IPS-18c (cell line): ENCODE results near the gene PCAT6.

Experiments
- H3K4me3 ChIP-seq: 2 replicates; pipeline ENCODE4 v1.7.0; 2013; ENCODE audit warnings: low read depth, mild to moderate bottlenecking, low read length, moderate library complexity; ENCODE audit not compliant: insufficient read depth
- H3K9me3 ChIP-seq: one replicate; pipeline ENCODE4 v1.6.1; 2013; ENCODE audit warnings: mild to moderate bottlenecking, low read length, moderate library complexity; ENCODE audit not compliant: control insufficient read depth, insufficient read depth

The PCAT6 gene

DNA sequence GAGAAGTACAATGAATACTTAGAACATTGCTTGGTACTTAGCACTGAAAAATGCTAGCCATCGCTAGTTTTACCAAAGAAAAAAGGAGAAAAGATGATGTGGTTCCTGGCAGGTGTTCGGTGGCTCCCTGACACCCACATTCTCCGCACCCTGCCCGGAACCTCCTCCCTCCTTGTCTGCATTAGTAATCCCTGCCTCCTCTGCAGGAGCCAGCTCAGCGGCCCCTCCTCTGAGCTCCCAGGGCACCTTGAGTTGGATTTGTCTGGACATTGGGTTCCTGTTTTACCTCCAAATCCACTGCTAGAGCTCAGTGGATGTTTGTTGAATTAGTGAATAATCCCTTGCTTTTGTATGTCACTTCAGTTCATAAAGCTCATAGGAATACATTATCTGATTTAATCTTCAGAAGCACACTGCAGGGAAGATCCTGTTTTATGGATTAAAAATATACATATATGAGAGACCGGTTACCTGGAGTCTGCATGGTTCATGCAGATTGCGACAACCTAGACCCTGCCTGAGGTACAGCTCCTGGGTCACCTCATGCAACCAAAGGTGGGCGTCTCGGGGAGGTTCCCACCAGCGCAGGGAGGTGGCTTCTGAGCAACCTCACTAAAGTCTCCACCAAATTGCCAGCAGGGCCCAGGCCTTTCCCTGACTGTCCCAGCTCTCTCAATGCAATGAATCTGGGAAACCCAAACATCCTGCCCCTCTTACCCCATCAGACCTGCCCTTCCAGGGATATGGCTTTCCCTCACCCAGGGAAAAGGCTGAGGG, 24.2 kb downstream of the PCAT6 start:
- Histone ChIP-seq H3K9me3 (no peaks in the 10 kb centered on the region), H3K4me3 (no peak overlapping the region)

DNA sequence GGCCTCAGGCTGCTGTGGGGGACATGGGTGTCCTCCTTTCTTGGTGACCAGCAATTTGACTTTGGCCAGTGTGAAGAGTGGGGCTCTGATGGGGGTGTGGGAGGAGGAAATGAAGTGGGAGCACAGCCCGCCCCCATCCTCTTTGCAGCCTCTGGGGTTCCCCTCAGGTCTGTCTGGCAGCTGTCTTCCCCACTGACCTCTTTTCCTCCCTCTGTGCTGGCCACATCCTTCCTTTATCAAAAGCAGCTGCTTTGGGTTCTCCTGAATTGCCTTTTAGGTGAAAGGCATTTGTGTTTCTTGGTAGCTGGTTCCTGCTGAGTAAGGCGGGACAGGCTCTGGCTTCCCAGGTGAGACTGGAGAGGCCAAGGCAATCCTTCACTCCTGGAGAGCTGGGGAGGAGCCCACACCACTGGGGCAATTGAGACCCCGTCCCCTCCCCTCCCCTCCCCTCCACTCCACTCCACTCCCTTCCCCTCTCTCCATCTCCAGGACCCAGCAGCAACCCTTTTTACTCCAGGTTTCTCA, 24.9 kb downstream of the PCAT6 start:
- Histone ChIP-seq H3K4me3 (no peak overlapping the region), H3K9me3 (no peaks in the 10 kb centered on the region)

DNA sequence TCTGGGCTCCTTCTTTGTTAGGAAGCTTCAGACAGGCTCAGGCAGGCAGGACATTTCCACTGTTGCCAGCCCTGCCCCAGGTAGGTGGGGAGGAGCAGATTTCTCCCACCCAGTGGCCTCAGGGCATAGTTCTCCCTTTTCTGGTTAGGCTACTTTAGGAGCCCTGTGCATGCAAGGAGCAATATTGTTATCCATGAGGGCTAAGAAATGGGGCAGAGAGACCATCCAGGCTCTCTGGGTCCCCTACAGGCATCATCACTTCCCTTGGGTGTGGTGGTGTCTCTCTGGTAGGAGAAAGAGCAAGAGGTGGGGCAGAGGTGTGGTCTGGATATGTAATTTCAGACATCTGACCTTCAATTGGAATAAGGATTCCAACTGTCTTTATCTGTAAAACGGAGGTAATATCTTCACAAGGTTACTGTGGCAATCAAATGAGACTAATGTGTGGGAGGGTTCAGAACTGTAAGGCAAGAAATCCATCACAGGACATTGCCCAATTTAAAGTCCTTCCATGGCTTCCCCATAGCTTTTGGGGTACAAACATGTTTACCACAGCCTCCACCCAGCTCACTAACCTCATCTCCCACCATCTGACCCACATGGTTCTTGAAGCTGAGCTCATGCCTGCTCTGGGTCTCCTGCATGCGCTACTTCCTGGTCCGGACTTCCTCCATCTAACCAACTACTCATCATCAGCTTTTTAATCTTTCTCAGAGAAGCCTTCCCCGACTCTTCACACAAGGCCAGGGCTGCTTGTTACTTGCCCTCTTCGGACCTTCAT, 26.1 kb downstream of the PCAT6 start:
- H3K4me3 ChIP-seq = no peak overlapping the region
- no peaks in the 10 kb centered on the region for H3K9me3 ChIP-seq

DNA sequence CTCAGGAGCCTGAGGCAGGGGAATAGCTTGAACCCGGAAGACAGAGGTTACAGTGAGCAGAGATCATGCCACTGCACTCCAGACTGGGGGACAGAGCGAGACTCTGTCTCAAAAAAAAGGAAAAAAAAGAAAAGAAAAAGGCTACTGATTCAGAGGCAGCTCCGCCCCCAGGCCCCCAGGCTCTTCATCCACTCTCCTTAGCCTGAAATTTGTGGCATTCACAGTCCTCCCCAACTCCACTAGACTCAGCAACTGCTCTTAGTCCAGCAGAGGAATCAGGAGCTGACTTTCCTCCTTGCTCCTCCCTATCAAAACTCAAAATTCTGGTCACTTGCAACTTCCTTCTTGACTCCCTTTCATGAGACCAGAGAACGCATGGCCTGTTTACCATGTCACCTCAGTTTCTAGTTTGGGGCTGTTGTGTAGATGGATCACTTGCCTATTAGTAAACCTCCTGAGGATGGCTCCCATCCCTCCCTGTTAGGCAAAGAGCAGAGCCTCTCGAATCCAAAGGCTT, 27.1 kb downstream of the PCAT6 start:
- H3K9me3 ChIP-seq = no peaks in the 10 kb centered on the region
- H3K4me3 ChIP-seq = no peak overlapping the region

DNA sequence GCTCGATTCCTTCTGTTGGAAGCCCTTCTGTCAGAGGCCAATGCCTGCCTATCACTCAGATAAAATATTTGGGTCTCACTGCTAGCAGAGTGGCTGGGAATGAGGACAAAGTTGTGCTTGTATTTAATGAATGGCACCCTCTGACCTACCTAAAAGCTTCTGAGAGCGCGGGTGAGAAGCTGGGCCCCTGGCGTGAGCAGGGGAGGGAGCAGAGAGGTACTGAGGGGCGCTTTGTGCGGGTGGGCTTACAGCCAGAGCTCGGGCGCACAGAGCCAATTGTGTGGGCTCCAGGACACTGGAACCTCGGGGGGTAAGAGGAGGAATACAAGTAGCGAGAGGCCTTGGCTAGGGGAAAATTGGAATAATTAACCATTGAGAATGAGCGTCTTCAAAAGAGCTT, 32.3 kb downstream of the PCAT6 start:
- Histone ChIP-seq H3K4me3 (no peak overlapping the region), H3K9me3 (no peaks in the 10 kb centered on the region)

DNA sequence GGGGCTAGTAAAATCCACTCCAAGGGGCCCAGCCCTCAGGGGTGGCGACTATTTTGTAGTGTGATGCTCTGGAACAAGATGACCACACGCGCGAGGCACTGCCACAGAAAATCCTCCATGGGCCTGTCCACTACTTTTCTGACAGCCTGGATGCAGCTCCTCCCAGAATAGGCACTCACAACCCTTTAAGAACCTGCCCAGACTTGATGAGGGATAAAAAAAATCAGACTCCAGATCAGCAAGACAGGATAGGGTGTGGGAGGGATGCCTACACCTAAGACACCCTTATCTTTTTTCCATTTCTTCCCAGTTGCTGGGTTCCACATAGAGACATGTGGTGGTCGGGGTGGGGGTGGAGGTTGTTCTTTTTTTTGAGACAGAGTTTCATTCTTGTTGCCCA, 33.5 kb downstream of the PCAT6 start:
- no peaks in the 10 kb centered on the region for H3K9me3 ChIP-seq
- no peak overlapping the region for H3K4me3 ChIP-seq

DNA sequence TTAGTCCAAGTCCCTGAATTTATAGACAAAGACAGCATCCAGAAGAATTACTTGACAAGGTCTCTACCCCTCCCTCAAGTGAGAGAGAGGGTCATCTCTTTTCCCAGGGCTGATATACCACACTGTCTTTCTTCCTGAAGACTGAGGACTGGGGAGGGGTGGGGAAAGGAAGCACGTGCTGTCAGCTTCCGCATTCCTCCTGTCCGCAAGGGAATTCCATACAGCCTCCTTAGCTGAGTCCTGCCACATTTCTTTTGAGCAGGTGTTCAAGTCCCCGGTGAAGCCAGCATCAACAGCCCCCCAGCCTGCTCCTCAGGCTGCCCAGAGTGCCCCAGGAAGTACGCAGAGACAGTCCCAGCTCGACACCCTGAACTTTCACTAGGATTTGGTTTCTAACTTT, 34.2 kb downstream of the PCAT6 start:
- no peak overlapping the region for H3K4me3 ChIP-seq
- H3K9me3 ChIP-seq = no peaks in the 10 kb centered on the region

DNA sequence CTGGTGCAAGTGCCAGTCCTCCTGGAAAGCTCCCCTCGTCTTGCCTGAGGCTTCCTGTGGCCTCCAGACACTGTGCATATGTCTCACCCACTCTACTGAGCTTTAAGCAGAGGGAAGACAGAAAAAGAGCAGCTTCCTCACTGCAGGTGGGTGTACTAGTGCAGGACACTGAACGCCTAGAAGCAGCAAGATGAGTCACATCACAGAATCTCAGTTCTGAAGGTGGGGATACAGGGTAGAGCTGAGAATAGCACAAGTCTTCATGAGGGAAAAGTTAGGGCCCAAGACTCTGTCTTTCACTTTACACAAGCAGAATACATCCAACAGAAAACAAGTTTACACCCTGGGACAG, 37.4 kb downstream of the PCAT6 start:
- H3K9me3 ChIP-seq = no peaks in the 10 kb centered on the region

DNA sequence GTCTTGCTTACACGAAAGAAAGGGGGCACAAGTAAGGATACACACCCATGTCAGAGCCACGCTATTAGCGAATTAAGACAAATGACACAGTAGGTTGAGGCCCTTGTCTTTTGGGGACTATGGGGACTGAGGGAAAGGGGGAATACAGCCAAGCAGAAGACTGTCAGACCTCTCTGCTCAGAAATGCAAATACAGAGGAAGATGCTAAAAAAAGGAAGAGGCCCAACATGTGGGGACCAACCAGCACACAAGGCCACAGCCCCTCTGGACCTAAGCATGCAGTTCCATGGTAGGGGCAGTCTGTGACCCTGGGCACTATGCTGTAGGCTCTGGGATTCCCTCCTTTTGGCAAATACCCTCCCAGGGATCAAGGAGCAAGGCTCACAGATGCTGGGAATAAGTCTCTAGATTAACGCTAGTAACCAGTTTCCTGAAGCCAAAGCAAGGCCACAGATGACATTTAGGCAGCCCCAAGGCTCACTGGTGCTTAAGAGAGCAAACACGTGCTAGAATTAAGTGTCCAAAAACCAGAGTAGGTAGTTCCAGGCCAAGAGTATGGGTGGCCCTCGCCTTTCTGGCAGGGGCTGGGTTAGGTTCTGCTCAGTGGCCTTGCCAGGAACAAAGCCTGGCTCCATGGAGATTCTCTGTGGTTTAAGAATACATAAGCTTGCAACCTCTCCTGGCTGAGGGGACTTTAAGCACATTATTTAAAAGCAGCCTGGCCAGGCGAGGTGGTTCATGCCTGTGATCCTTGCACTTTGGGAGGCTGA, 40.0 kb downstream of the PCAT6 start:
- Histone ChIP-seq H3K4me3 (no peak overlapping the region), H3K9me3 (no peaks in the 10 kb centered on the region)

More for the DNA sequence above, 37.4 kb downstream of the PCAT6 start:
- no peak overlapping the region for H3K4me3 ChIP-seq

DNA sequence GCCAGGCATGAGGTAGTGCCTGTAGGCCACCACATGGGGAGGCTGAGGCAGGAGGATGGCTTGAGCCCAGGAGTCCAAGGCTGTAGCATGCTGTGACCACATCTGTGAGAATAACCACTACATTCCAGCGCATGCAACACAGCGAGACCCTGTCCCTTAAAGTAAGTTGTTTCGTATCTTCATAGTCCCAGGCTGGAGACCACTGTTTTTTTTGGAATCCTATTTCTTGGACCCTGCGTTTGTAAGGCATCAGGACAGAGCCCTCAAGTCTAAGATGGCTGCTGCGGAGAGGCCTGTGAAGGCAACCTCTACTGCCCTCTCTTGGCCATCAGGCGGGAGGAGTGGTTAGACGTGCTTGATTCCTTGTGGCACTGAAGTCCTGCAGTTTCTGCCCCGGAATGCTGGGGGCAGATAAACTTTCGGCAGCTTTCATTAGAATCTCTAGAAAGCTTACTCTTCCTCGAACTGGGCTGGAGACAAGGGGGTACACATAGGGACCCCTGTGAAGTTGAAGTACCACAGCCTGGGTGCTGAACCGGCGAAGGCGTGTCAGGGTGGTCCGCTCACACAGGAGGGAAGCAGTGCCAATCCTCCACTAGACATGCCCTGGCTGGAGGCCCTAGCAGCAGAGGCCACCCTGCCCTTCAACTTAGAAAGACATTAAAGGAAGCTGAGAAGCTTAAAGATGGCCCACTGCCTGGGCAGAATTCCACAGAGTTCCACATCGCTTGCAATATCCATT, 41.6 kb downstream of the PCAT6 start:
- H3K9me3 ChIP-seq = no peaks in the 10 kb centered on the region
- no peak overlapping the region for H3K4me3 ChIP-seq

DNA sequence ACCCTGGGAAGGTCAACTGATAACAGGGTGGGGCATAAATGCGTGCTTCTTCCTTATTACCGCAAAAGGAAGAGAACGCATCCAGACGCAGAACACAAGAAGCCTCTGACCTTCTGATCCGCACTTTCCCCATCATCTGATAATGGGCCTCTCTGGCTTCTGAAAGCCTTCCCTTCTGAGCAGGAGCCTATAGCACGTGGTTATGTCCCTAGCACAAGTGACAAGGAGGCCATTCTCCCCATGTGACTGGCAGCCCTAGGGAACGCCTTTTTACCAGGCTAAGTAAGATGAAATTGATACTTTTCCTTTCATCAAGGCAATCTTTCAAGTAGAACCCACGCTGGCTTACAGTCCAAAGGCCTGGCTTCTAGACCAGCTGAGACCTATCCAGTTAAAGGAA, 44.0 kb downstream of the PCAT6 start:
- H3K9me3 ChIP-seq = no peaks in the 10 kb centered on the region
- H3K4me3 ChIP-seq = no peak overlapping the region

DNA sequence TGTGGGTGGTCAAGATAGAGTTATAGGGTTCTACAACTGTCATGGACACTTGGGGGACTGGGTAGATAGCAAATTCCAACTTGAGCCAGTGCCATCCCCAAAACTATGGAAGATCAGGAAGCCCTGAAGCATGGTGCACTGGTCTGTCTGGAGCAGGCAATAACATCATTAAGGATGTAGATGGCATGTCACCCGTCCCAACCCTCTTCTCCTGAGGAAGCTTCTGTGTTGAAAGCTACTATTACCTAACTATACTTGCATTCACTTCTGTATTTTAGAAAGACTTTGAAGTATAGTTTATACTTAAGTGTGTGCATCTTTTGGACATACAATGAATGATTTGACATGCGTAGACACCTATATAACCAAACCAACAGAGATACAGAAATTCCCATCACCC, 45.3 kb downstream of the PCAT6 start:
- Histone ChIP-seq H3K4me3 (no peak overlapping the region), H3K9me3 (no peaks in the 10 kb centered on the region)

DNA sequence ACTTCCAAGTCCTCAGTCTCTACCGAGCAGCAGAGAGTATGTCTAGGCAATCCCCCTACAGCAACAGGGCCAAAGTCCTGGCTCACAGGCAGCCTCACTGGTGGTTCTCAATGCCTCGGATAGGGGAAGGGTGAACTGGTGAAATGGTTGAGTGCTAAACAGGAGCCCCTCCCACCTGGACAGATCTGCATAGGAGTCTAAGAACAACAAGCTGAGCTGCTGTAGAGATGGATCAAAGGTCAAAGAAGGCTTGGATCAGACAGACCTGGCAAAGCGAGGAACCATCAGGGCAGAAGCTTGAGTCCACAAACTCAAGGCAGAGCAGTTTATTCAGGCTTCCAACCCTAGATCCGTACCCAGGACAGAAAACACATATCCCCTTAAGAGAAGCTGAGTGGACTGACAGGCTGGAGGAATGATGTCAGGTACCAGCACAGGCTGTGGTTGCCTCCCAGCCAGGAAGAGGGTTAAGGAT, 46.4 kb downstream of the PCAT6 start:
- Histone ChIP-seq H3K4me3 (no peak overlapping the region), H3K9me3 (no peaks in the 10 kb centered on the region)

DNA sequence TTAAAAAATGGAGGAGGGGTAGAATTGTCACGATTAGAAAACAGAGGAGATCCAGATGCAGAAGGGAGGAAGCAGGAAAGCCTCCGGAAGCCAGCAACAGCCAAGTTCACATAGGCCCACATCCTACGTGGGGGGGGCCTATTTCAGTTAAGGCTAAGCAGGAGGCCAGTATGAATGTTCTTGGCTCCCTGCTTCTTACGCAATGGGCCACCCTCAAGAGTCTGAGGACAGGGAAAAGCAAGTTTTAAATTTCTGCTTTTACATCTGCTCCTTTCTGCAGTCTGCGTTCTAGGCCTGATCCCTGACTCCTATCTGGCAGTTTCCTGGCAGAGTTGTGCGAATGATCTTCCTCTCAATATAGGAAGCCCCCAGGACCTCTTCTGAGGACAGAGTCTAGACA, 47.6 kb downstream of the PCAT6 start:
- no peaks in the 10 kb centered on the region for H3K9me3 ChIP-seq
- H3K4me3 ChIP-seq = no peak overlapping the region

DNA sequence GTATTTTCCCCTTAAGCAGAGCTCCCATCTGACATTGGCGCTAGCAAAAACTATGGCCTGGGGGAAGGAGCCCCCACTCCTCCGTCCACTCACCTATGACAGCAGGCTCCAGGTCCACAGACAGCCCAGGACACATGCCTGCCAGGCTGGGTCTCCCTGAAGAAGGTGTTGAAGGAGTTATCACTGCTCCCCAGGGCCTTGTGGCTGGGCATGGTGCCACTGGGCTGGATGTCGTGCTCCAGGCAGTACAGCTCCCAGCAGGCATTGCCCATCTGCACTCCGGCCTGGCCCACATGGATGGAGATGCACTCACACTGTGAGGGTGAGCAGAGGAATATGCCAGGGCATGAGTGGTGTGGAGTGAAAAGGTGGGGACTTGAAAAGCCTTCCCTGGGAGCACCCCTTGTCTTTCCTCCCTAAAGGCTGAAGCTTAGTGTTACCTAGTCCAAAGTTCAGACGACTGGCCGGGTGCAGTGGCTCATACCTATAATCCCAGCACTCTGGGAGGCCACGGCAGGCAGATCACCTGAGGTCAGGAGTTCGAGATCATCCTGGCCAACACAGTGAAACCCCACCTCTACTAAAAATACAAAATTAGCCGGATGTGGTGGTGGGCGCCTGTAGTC, 48.1 kb downstream of the PCAT6 start:
- H3K4me3 ChIP-seq = no peak overlapping the region
- H3K9me3 ChIP-seq = no peaks in the 10 kb centered on the region

DNA sequence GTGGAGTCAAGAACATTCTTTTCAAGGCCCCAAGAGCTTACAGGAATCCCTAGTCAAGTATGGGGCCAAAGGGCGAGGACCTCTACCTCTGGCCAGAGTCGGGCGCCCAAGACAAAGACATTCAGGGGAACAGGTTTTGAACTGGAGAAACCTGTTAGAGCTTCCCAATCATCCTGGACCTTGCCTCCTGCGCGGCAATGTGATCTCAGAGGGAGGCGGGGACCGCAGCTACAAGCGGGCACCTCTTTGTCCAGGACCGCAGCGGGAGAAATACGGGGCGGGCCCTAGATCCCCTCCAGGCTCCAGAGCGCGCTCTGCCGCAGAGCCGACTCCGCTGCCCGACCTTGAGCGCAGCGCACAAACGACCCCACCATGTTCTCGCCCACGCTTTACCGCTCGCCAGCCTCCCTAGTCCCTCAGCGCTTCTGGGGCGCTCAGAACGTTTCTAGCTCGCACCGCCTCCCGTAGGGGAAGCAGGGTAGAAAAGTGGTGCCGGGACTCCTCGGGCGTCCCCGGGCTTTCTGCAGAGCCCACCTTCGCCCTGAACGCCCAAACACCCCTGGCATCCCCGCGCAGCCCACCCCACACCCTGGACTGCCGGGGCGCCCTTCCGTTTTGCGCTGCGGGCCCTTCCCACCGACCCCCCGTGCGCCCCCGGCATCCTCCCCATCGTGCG, 50.1 kb downstream of the PCAT6 start:
- Histone ChIP-seq H3K9me3 (no peaks in the 10 kb centered on the region), H3K4me3 (peak overlapping the region; percentile 47)
